HFFc6 (cell line): Measurements from ENCODE around the gene NINJ1. TPM values are rescaled to one million over a fixed set of nuclear protein-coding genes. Genes with fewer than 3 reads are reported as not detected.

Experiments used
- DNase-seq: peaks from one replicate; pipeline ENCODE4 v3.0.0-alpha.2; 2018
- H3K27ac Mint-ChIP-seq: 2 replicates; pipeline ENCODE4 v1.8.0; 2020; ENCODE audit warnings: mild to moderate bottlenecking, mixed read lengths
- H3K27me3 Mint-ChIP-seq: 2 replicates; pipeline ENCODE4 v1.8.0; 2021; ENCODE audit warnings: mild to moderate bottlenecking, moderate library complexity, mixed read lengths; ENCODE audit not compliant: insufficient read depth
- H3K36me3 Mint-ChIP-seq: 2 replicates; pipeline ENCODE4 v1.8.0; 2021; ENCODE audit warnings: low read depth, mixed read lengths
- H3K4me1 Mint-ChIP-seq: 2 replicates; pipeline ENCODE4 v1.8.0; 2020; ENCODE audit warnings: low read depth, mixed read lengths
- H3K4me3 Mint-ChIP-seq: 2 replicates; pipeline ENCODE4 v1.8.0; 2020; ENCODE audit warnings: mild to moderate bottlenecking, moderate library complexity, mixed read lengths
- H3K9me3 Mint-ChIP-seq: 2 replicates; pipeline ENCODE4 v1.8.0; 2020; ENCODE audit warnings: mild to moderate bottlenecking, mixed read lengths
- CTCF ChIP-seq: fragments of 200-600 bp; sonication (generic); IDR thresholded peaks from 2 replicates; pipeline ENCODE4 v1.5.0; 2021; ENCODE audit warnings: antibody characterized with exemption, mild to moderate bottlenecking
- total RNA-seq, 6 experiments: library from RNA; stranded (reverse); fragmentation: NEBNext Ultra II Directional; extraction: Animal tissue kit (Norgen Biotek cat#: 25700); gene quantifications; 2 replicates in 1 of 6; 3 replicates in 5 of 6; pipeline ENCODE4 v1.2.3, GENCODE V29; 2021

Gene NINJ1
- total RNA-seq, 6 experiments from 2014 or later, result 23.2 to 28.0 (median 25.6) TPM

- no peak for DNase-seq
- Mint-ChIP-seq H3K4me3 (no peak overlapping the region), H3K27me3 (no peaks in the 10 kb centered on the region; the same call in 1 of the 2 replicates), H3K9me3 (no peaks in the 10 kb centered on the region), H3K36me3 (peaks cover 3% of the 10 kb centered on the region; the same call in 1 of the 2 replicates), H3K4me1 (peaks cover 9% of the 10 kb centered on the region), H3K27ac (peak overlapping the region; percentile 34)
- TF ChIP-seq CTCF, result no peak
These were observed 19.1 kb downstream of the NINJ1 start for GRCh38 chr9:93114984-93115335.

DNA sequence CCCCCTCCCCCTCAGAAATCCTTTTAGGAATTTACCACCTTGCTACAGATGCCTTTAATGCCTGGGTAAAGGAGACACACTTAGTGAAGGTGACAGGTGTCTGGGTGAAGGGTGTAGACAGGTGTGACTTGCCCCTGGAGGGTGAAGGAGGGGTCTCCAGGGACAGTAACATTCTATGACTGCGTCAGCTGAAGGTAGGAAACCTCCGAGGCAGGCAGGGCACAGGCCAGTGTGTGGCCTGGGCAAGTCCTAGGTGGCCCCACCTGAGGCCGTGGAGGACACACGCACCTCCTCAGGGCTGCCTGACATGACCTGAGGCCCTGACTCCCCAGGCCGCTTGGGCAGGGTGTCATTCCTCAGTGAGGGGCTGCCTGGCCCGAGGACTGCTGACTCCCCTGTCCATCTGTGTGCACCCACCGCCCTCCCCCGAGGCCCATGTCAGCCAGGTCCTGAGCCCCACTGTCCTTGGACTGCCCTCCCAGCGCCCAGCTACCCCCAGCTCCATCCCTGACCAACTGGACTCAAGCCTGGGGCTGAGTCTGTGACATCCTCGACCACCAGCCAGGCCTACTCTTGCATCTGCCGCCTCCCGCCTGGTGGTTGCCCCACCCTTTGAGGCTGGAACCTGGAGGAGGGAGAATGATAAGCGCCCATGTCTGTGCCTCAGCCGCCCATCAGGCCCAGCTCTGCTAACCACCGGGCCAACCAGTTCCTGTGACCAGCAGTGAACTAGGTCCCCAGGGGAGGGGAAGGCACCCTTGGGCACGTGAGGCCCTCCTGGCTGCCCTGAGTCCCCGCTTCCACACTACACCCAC is 19.7 kb downstream of the NINJ1 start:
- no peaks in the 10 kb centered on the region; the same call in 1 of the 2 replicates for H3K27me3 Mint-ChIP-seq
- H3K9me3 Mint-ChIP-seq, result no peaks in the 10 kb centered on the region
- peaks cover 3% of the 10 kb centered on the region for H3K4me1 Mint-ChIP-seq
- H3K36me3 Mint-ChIP-seq, result peaks cover 3% of the 10 kb centered on the region; the same call in 1 of the 2 replicates
- no peak for DNase-seq
- TF ChIP-seq CTCF, result no peak
- H3K27ac Mint-ChIP-seq, result peak overlapping the region; percentile 34
- no peak overlapping the region for H3K4me3 Mint-ChIP-seq

DNA sequence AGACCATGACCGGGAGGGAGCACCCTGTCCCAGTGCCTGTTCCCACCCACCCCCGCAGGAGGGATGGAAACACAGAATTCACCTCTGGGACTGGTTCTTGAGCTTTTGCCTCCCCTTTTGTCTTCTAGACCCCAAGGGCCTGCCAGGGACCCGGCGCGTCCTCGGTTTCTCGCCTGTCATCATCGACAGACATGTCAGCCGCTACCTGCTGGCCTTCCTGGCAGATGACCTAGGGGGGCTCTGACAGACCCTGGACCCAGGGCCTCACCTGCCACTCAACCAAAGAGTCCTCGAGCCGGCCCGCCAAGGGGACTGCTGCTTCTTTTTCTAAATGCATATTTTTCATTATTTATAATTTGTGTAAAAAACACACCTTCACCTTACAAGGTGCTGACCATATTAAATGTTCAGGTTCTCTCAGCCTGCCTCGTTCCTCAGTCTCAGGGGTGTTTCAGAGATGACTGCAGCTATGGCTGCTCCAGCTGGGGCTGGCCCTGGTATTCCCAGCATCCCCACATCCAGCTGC is 21.1 kb downstream of the NINJ1 start:
- peaks cover 8% of the 10 kb centered on the region; the same call in 1 of the 2 replicates for H3K36me3 Mint-ChIP-seq
- no peak overlapping the region for H3K27ac Mint-ChIP-seq
- TF ChIP-seq CTCF, result no peak
- no peaks in the 10 kb centered on the region for H3K9me3 Mint-ChIP-seq
- DNase-seq, result no peak
- no peaks in the 10 kb centered on the region; the same call in 1 of the 2 replicates for H3K27me3 Mint-ChIP-seq
- H3K4me3 Mint-ChIP-seq, result no peak overlapping the region
- H3K4me1 Mint-ChIP-seq, result peaks cover 6% of the 10 kb centered on the region; the same call in 1 of the 2 replicates

- TF ChIP-seq CTCF, result no peak
- DNase-seq, result no peak
- Mint-ChIP-seq H3K9me3 (no peaks in the 10 kb centered on the region), H3K27me3 (no peaks in the 10 kb centered on the region; the same call in 1 of the 2 replicates), H3K36me3 (peaks cover 8% of the 10 kb centered on the region; the same call in 1 of the 2 replicates), H3K4me3 (no peak overlapping the region), H3K27ac (peak overlapping the region; percentile 59), H3K4me1 (peaks cover 6% of the 10 kb centered on the region; the same call in 1 of the 2 replicates)
These were observed 21.8 kb downstream of the NINJ1 start for GRCh38 chr9:93112116-93112863.

- Mint-ChIP-seq H3K4me3 (no peak overlapping the region), H3K36me3 (peaks cover 8% of the 10 kb centered on the region; the same call in 1 of the 2 replicates)
- DNase-seq, result peak; percentile 64
These were observed 22.5 kb downstream of the NINJ1 start for GRCh38 chr9:93111371-93112115.

More at GRCh38 chr9:93111371-93112115, 22.5 kb downstream of the NINJ1 start:
- no peaks in the 10 kb centered on the region for H3K9me3 Mint-ChIP-seq
- no peak for TF ChIP-seq CTCF
- H3K4me1 Mint-ChIP-seq, result peaks cover 6% of the 10 kb centered on the region; the same call in 1 of the 2 replicates
- peak overlapping the region; percentile 59; the same call in 1 of the 2 replicates for H3K27ac Mint-ChIP-seq
- H3K27me3 Mint-ChIP-seq, result no peaks in the 10 kb centered on the region; the same call in 1 of the 2 replicates
